OCI-LY7 (cell line): ENCODE measurements around the gene HMGCL. TPM values are rescaled to one million over a fixed set of nuclear protein-coding genes. Genes with fewer than 3 reads are reported as not detected.

Experiments used
- BruUV-seq: library from RNA; stranded (reverse); fragments of 400-500 nt; replicated peaks from 2 replicates; lab custom pipeline; 2021; lab: Mats Ljungman, UMichigan
- CTCF ChIA-PET: fragments of 300-600 bp; sonication (Branson Sonifier 250); formaldehyde crosslinking; loops from one replicate; lab custom pipeline; 2022; ENCODE audit warnings: antibody characterized with exemption; ENCODE audit not compliant: unreplicated experiment; lab: Charles Lee
- POLR2A ChIA-PET: fragments of 300-600 bp; sonication (Branson Sonifier 250); formaldehyde crosslinking; loops from one replicate; lab custom pipeline; 2022; ENCODE audit warnings: antibody characterized with exemption; lab: Charles Lee
- DNase-seq: peaks from one replicate; pipeline ENCODE4 v3.0.0-alpha.2; 2015; ENCODE audit warnings: low spot score
- H2AFZ ChIP-seq: fragments of 200-600 bp; sonication (generic), shearing (Covaris generic); 2 replicates; pipeline ENCODE4 v1.6.1; 2014; ENCODE audit warnings: mild to moderate bottlenecking, antibody characterized with exemption, low read length, moderate library complexity
- H3K27ac ChIP-seq: fragments of 200-600 bp; sonication (generic); 2 replicates; pipeline ENCODE4 v1.5.1; 2014; ENCODE audit warnings: mixed run types, low read depth, mild to moderate bottlenecking, moderate library complexity, low read length, inconsistent platforms; ENCODE audit not compliant: poor library complexity, severe bottlenecking
- H3K36me3 ChIP-seq: fragments of 200-600 bp; sonication (generic); 2 replicates; pipeline ENCODE4 v1.6.1; 2014; ENCODE audit warnings: mild to moderate bottlenecking, antibody characterized with exemption, low read length, moderate library complexity, mixed read lengths; ENCODE audit not compliant: insufficient read depth
- H3K4me1 ChIP-seq: fragments of 200-600 bp; sonication (generic); 2 replicates; pipeline ENCODE4 v1.5.1; 2014; ENCODE audit warnings: mild to moderate bottlenecking, low read length; ENCODE audit not compliant: insufficient read depth, poor library complexity, severe bottlenecking
- H3K4me2 ChIP-seq: fragments of 200-600 bp; sonication (generic); 2 replicates; pipeline ENCODE4 v1.6.1; 2014; ENCODE audit warnings: mild to moderate bottlenecking, low read length
- H3K4me3 ChIP-seq: fragments of 200-600 bp; sonication (generic); 2 replicates; pipeline ENCODE4 v1.5.1; 2014; ENCODE audit warnings: mild to moderate bottlenecking, low read depth, low read length; ENCODE audit not compliant: poor library complexity, severe bottlenecking
- H3K79me2 ChIP-seq: fragments of 200-600 bp; sonication (generic); 2 replicates; pipeline ENCODE4 v1.6.1; 2016; ENCODE audit warnings: low read depth, mild to moderate bottlenecking, low read length, moderate library complexity, mixed read lengths; ENCODE audit not compliant: insufficient read depth
- H3K9me2 ChIP-seq: fragments of 200-600 bp; sonication (generic); 2 replicates; pipeline ENCODE4 v1.6.1; 2016; ENCODE audit warnings: mild to moderate bottlenecking, low read length, mixed read lengths; ENCODE audit not compliant: insufficient read depth
- H3K9me3 ChIP-seq: fragments of 200-600 bp; sonication (generic); 2 replicates; pipeline ENCODE4 v1.6.1; 2014; ENCODE audit warnings: mild to moderate bottlenecking, mixed run types, low read length, mixed read lengths
- H4K20me1 ChIP-seq: fragments of 200-600 bp; sonication (generic); 2 replicates; pipeline ENCODE4 v1.6.1; 2014; ENCODE audit warnings: mild to moderate bottlenecking, antibody characterized with exemption, low read length, moderate library complexity, mixed read lengths; ENCODE audit not compliant: insufficient read depth
- EZH2phosphoT487 ChIP-seq: fragments of 200-600 bp; sonication (generic); IDR thresholded peaks from 2 replicates; pipeline ENCODE4 v1.6.1; 2018; ENCODE audit warnings: low read depth, borderline replicate concordance, mild to moderate bottlenecking, mixed run types, antibody characterized with exemption, low read length, moderate library complexity, mixed read lengths
- intact Hi-C: fragments of 100-400 bp; cut with micrococcal nuclease; formaldehyde crosslinking; loops from one replicate; pipeline ENCODE4 v1.10.0; 2022; ENCODE audit not compliant: unreplicated experiment
- total RNA-seq, 2 experiments: library from RNA; depleted of rRNA in 1 of 2; stranded (reverse); fragments of >200 nt in 1 of 2; shearing (Covaris generic) in 1 of 2; gene quantifications; 2 replicates each; pipeline ENCODE4 v1.2.3, GENCODE V29; 2014 to 2022
- TF ChIP-seq, protein P1 (sequence below): fragments of 200-600 bp; sonication (generic); conservative IDR thresholded peaks from 2 replicates; pipeline ENCODE4 v1.5.1; 2014; ENCODE audit warnings: mild to moderate bottlenecking, antibody characterized with exemption, low read length, moderate library complexity, mixed read lengths

HMGCL gene
- total RNA-seq, 2 experiments from 2014 or later, result 13.1 to 30.7 TPM

- Histone ChIP-seq H3K4me2 (peak within 1 kb of the TSS; percentile 87), H4K20me1 (no peaks in the 10 kb centered on the region), H3K79me2 (no peaks in the 10 kb centered on the region), H2AFZ (peak within 1 kb of the TSS; percentile 53; the same call in 1 of the 2 replicates), H3K4me3 (peak within 1 kb of the TSS; percentile 74), H3K4me1 (peaks cover 25% of the 10 kb centered on the region), H3K36me3 (peaks cover 35% of the 10 kb centered on the region), H3K9me3 (no peaks in the 10 kb centered on the region), H3K9me2 (no peaks in the 10 kb centered on the region), H3K27ac (peak within 1 kb of the TSS; percentile 21)
- DNase-seq, result peak; percentile 97
- TF ChIP-seq, protein P1, sequence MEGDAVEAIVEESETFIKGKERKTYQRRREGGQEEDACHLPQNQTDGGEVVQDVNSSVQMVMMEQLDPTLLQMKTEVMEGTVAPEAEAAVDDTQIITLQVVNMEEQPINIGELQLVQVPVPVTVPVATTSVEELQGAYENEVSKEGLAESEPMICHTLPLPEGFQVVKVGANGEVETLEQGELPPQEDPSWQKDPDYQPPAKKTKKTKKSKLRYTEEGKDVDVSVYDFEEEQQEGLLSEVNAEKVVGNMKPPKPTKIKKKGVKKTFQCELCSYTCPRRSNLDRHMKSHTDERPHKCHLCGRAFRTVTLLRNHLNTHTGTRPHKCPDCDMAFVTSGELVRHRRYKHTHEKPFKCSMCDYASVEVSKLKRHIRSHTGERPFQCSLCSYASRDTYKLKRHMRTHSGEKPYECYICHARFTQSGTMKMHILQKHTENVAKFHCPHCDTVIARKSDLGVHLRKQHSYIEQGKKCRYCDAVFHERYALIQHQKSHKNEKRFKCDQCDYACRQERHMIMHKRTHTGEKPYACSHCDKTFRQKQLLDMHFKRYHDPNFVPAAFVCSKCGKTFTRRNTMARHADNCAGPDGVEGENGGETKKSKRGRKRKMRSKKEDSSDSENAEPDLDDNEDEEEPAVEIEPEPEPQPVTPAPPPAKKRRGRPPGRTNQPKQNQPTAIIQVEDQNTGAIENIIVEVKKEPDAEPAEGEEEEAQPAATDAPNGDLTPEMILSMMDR, result peak; percentile 82
- TF ChIP-seq EZH2phosphoT487, result no peak
- ChIA-PET CTCF (no interaction called here), POLR2A (no interaction called here)
- no TSS peak for BruUV-seq
- intact Hi-C loops, result loop anchor here (1.0 to 5.0 kb wide), 4 partner anchors 41 to 89 kb away; partner anchors contain the start of gene PNRC2
Observed at GRCh38 chr1:23867895-23868556, 42.8 kb upstream of the HMGCL start, which contains the start of gene FUCA1. FUCA1 (minus strand) TSS chr1:23868290; CDS start chr1:23868286, 4 bp downstream.

DNA sequence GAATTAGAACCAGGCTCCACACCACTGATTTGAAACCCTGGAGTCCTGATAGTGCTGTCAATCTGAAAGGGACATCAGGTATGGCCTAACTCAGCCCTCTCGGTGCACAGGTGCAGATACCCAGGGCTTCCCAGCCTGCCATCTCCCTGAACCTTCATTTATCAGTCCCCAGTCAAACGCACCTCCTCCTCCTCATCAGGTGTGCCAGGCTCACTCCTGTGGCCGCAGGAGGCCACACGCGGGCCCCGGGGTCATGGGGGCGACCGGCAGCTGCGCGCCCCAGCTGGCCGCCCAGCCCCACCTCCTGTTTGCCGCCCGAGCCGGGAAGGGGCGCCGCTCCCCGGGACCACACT lies 42.3 kb upstream of the HMGCL start:
- peaks cover 35% of the 10 kb centered on the region for H3K36me3 ChIP-seq
- H3K4me1 ChIP-seq, result peaks cover 25% of the 10 kb centered on the region
- peak overlapping the region; percentile 87 for H3K4me2 ChIP-seq
- H3K79me2 ChIP-seq, result no peaks in the 10 kb centered on the region
- BruUV-seq, result no TSS peak
- CTCF ChIA-PET, result no interaction called here
- DNase-seq, result peak; percentile 19
- TF ChIP-seq, protein P1, result no peak
- no peak for TF ChIP-seq EZH2phosphoT487
- H3K9me3 ChIP-seq, result no peaks in the 10 kb centered on the region
- POLR2A ChIA-PET, result no interaction called here
- no peaks in the 10 kb centered on the region for H4K20me1 ChIP-seq
- no peak overlapping the region for H3K27ac ChIP-seq
- intact Hi-C loops, result loop anchor here (5.0 kb wide), 1 partner anchor 90 kb away; the partner anchor contains the start of gene PNRC2
- H2AFZ ChIP-seq, result peak overlapping the region; percentile 53; the same call in 1 of the 2 replicates
- no peaks in the 10 kb centered on the region for H3K9me2 ChIP-seq
- H3K4me3 ChIP-seq, result peak overlapping the region; percentile 74

- no peaks in the 10 kb centered on the region for H3K9me3 ChIP-seq
- H3K79me2 ChIP-seq, result no peaks in the 10 kb centered on the region
- peaks cover 46% of the 10 kb centered on the region for H3K36me3 ChIP-seq
- H3K4me2 ChIP-seq, result no peak overlapping the region
- DNase-seq, result no peak
- no TSS peak for BruUV-seq
- intact Hi-C loops, result loop anchor here (5.0 kb wide), 1 partner anchor 92 kb away; the partner anchor contains the start of gene PNRC2
- no peak for TF ChIP-seq EZH2phosphoT487
- TF ChIP-seq, protein P1, result no peak
- H3K4me3 ChIP-seq, result no peak overlapping the region
- no peak overlapping the region for H2AFZ ChIP-seq
- H4K20me1 ChIP-seq, result no peaks in the 10 kb centered on the region
- no peaks in the 10 kb centered on the region for H3K9me2 ChIP-seq
- H3K27ac ChIP-seq, result no peak overlapping the region
- POLR2A ChIA-PET, result no interaction called here
- H3K4me1 ChIP-seq, result peaks cover 25% of the 10 kb centered on the region
- CTCF ChIA-PET, result no interaction called here
Observed at GRCh38 chr1:23865543-23865930, 40.3 kb upstream of the HMGCL start.
